HepG2 (cell line): ENCODE results near the gene UBFD1. TPM values are rescaled to one million over a fixed set of nuclear protein-coding genes. Genes with fewer than 3 reads are reported as not detected.
A peak's percentile ranks its signal among the peaks of the same experiment; 100 is the strongest.

Experiments used
- ATAC-seq: fragments of 200-7000 bp; cut with Tn5 transposase; 3 replicates; pipeline ENCODE4 v1.9.1; 2020; ENCODE audit warnings: mild to moderate bottlenecking, moderate library complexity
- BruUV-seq: library from RNA; stranded (reverse); fragments of 400-500 nt; replicated peaks from 2 replicates; lab custom pipeline; 2021; lab: Mats Ljungman, UMichigan
- CTCF ChIA-PET: fragments of 300-600 bp; formaldehyde crosslinking; extraction: SDS; loops from one replicate; lab custom pipeline; 2021; ENCODE audit warnings: low total read pairs, inconsistent platforms, low intra/inter-chr PET ratio; lab: Yijun Ruan, JAX
- POLR2A ChIA-PET: fragments of 350-600 bp; sonication (Branson Sonifier 250); formaldehyde crosslinking; loops from one replicate; lab custom pipeline; 2020; ENCODE audit warnings: antibody characterized with exemption, inconsistent platforms; lab: Yijun Ruan, JAX
- DNase-seq: peaks from one replicate; pipeline ENCODE4 v3.0.0-alpha.2; 2015; ENCODE audit warnings: low spot score
- FAIRE-seq: peaks from 3 replicates; lab custom pipeline; 2011; peaks lifted over from hg19 to GRCh38; lab: Jason Lieb, UNC
- H2AFZ ChIP-seq: one replicate; pipeline ENCODE4 v1.6.1; 2011; ENCODE audit warnings: low read length, inconsistent platforms
- H3K27ac ChIP-seq: fragments of 300-600 bp; 3 replicates; pipeline ENCODE4 v1.8.0; 2011; ENCODE audit warnings: mixed run types, mild to moderate bottlenecking, mixed read lengths, low read length, inconsistent platforms; ENCODE audit not compliant: insufficient read depth; ENCODE audit errors: extremely low read length
- H3K27me3 ChIP-seq, 2 experiments: fragments of 200-600 bp in 1 of 2; 2 replicates in 1 of 2; 3 replicates in 1 of 2; pipeline versions ENCODE4 v1.6.0 to v1.8.0; 2011; ENCODE audit warnings: low read length in 2 of 2, mild to moderate bottlenecking in 2 of 2, moderate library complexity in 2 of 2, inconsistent platforms in 1 of 2; ENCODE audit not compliant: insufficient read depth in 2 of 2, control insufficient read depth in 1 of 2
- H3K36me3 ChIP-seq, 2 experiments: fragments of 200-600 bp in 1 of 2; replicated peaks in 1 of 2; 2 replicates in 1 of 2; 3 replicates in 1 of 2; pipeline versions ENCODE4 v1.5.1 to v1.8.0; 2011; ENCODE audit warnings: low read length in 2 of 2, inconsistent platforms in 1 of 2; ENCODE audit not compliant: insufficient read depth in 2 of 2, control insufficient read depth in 1 of 2
- H3K4me1 ChIP-seq: 2 replicates; pipeline ENCODE4 v1.5.1; 2012; ENCODE audit warnings: low read length, inconsistent platforms; ENCODE audit not compliant: insufficient read depth
- H3K4me2 ChIP-seq: 2 replicates; pipeline ENCODE4 v1.6.0; 2011; ENCODE audit warnings: low read depth, low read length, inconsistent platforms
- H3K4me3 ChIP-seq, 3 experiments: fragments of 200-600 bp in 1 of 3; sonication (generic), shearing (Covaris generic) in 1 of 3; replicated peaks in 1 of 3; 2 replicates each; pipeline ENCODE4 v1.5.1; 2011 to 2016; ENCODE audit warnings: low read length in 3 of 3, inconsistent platforms in 2 of 3, low read depth in 2 of 3, mild to moderate bottlenecking in 2 of 3, control low read depth in 1 of 3, mixed read lengths in 1 of 3; ENCODE audit not compliant: insufficient read depth in 1 of 3
- H3K79me2 ChIP-seq: one replicate; pipeline ENCODE4 v1.6.1; 2011; ENCODE audit warnings: low read length, inconsistent platforms; ENCODE audit not compliant: insufficient read depth
- H3K9ac ChIP-seq: 2 replicates; pipeline ENCODE4 v1.6.0; 2011; ENCODE audit warnings: mild to moderate bottlenecking, low read depth, low read length, inconsistent platforms; ENCODE audit not compliant: insufficient read depth
- H3K9me3 ChIP-seq: 2 replicates; pipeline ENCODE4 v1.5.1; 2012; ENCODE audit warnings: mild to moderate bottlenecking, low read length
- H4K20me1 ChIP-seq: 2 replicates; pipeline ENCODE4 v1.6.0; 2011; ENCODE audit warnings: inconsistent platforms, mild to moderate bottlenecking, low read length, moderate library complexity; ENCODE audit not compliant: insufficient read depth
- DPF2 ChIP-seq: sonication (generic); formaldehyde crosslinking; IDR thresholded peaks from 2 replicates; pipeline ENCODE4 v1.4.0; 2020; ENCODE audit warnings: mild to moderate bottlenecking, low read depth, missing genetic modification reagents, borderline replicate concordance
- MXI1 ChIP-seq: IDR thresholded peaks from 3 replicates; pipeline ENCODE4 v1.6.1; 2012; ENCODE audit warnings: low read depth, low read length, inconsistent platforms, borderline replicate concordance
- POLR2G ChIP-seq: fragments of 200-400 bp; formaldehyde crosslinking; IDR thresholded peaks from 2 replicates; pipeline ENCODE4 v1.6.1; 2018; ENCODE audit warnings: mild to moderate bottlenecking, low read depth, low read length, moderate library complexity
- PRDM10 ChIP-seq: sonication (generic); formaldehyde crosslinking; IDR thresholded peaks from 2 replicates; pipeline ENCODE4 v1.4.0; 2020; ENCODE audit warnings: low read depth, missing genetic modification reagents
- ZBTB8A ChIP-seq: sonication (generic); formaldehyde crosslinking; IDR thresholded peaks from 2 replicates; pipeline ENCODE4 v1.4.0; 2020; ENCODE audit warnings: mild to moderate bottlenecking, low read depth, missing genetic modification reagents, borderline replicate concordance
- ZNF230 ChIP-seq: sonication (generic); formaldehyde crosslinking; IDR thresholded peaks from 2 replicates; pipeline ENCODE4 v1.4.0; 2020; ENCODE audit warnings: mild to moderate bottlenecking, missing genetic modification reagents
- ZNF530 ChIP-seq: sonication (generic); formaldehyde crosslinking; IDR thresholded peaks from 2 replicates; pipeline ENCODE4 v1.5.0; 2020; ENCODE audit warnings: low read depth, mild to moderate bottlenecking, missing genetic modification reagents
- ZNF740 ChIP-seq: sonication (generic); formaldehyde crosslinking; IDR thresholded peaks from 2 replicates; pipeline ENCODE4 v1.4.0; 2020; ENCODE audit warnings: missing genetic modification reagents
- WGBS: methylation state at CpG from one replicate; pipeline ENCODE4 v1.1.6; 2017; ENCODE audit warnings: low lambda C conversion rate; 5-methylcytosine and 5-hydroxymethylcytosine counted together
- in situ Hi-C: cut with HindIII; loops from 2 replicates; pipeline ENCODE4 v1.10.0; 2017; ENCODE audit warnings: low pct_unique_long_range_greater_than_20kb; ENCODE audit not compliant: extremely low pct_ligation_motif_present
- intact Hi-C: fragments of 100-400 bp; cut with micrococcal nuclease; formaldehyde crosslinking; loops from one replicate; pipeline ENCODE4 v1.10.0; 2022; ENCODE audit not compliant: unreplicated experiment
- polyA plus RNA-seq, 8 experiments: library from polyadenylated mRNA; depleted of rRNA in 3 of 8; stranded (reverse) in 7 of 8; unstranded in 1 of 8; fragments of >200 nt; fragmentation: Illumina TruSeq in 4 of 8; extraction: Trizol in 4 of 8; gene quantifications; 2 replicates each; pipeline versions ENCODE4 v1.2.1 to v1.2.3, GENCODE V29; 2011 to 2016; ENCODE audit warnings: low read depth in 4 of 8, missing spikeins in 1 of 8, mixed read lengths in 1 of 8; ENCODE audit not compliant: insufficient read depth in 1 of 8
- total RNA-seq, 5 experiments: library from RNA; depleted of rRNA; stranded (reverse); fragments of >200 nt; fragmentation: Illumina TruSeq; extraction: Trizol; gene quantifications; 2 replicates each; pipeline ENCODE4 v1.2.3, GENCODE V29; 2016; ENCODE audit warnings: low read depth in 1 of 5

Gene UBFD1
- total and polyA plus RNA-seq, 2 of the 13 experiments (the other 11 are each of a cell fraction or from before 2014, with no cell fraction given) = 100 to 111 TPM

- H4K20me1 ChIP-seq = peaks cover 5% of the 10 kb centered on the region; the same call in 1 of the 2 replicates
- CTCF ChIA-PET = no interaction called here
- TF ChIP-seq POLR2G (peak; percentile 2; the same call in 1 of the 2 replicates), ZBTB8A (CRISPR knock-in tag) (no peak), MXI1 (no peak), ZNF230 (CRISPR knock-in tag) (no peak), ZNF530 (CRISPR knock-in tag) (no peak), DPF2 (no peak)
- TF ChIP-seq, all 625 proteins: peak for 1
- Histone ChIP-seq H3K4me1 (no peaks in the 10 kb centered on the region), H3K27me3 (no peaks in the 10 kb centered on the region), H3K27ac (no peak overlapping the region), H3K36me3 (peaks cover 48 to 81% of the 10 kb centered on the region in 2 experiments), H3K9me3 (no peaks in the 10 kb centered on the region), H3K9ac (no peak overlapping the region), H2AFZ (no peak overlapping the region), H3K4me3 (no peak overlapping the region), H3K4me2 (no peak overlapping the region), H3K79me2 (no peaks in the 10 kb centered on the region)
- POLR2A ChIA-PET = interaction anchor here (1.5 to 2.1 kb wide), 2 partner anchors 15 to 18 kb away, joined by 4 to 8 read pairs; partner anchors contain the start of genes EARS2 and UBFD1
- no peak for ATAC-seq
- DNase-seq = no peak
- in situ Hi-C loops = no loop called here
- no TSS peak for BruUV-seq
- 96% methylated on average over 9 of the region's 9 CpGs for WGBS
- intact Hi-C loops = no loop called here
- FAIRE-seq = no peak
Observed at GRCh38 chr16:23572394-23572793, 14.9 kb downstream of the UBFD1 start.

- H3K9me3 ChIP-seq = no peaks in the 10 kb centered on the region
- no peaks in the 10 kb centered on the region for H3K4me1 ChIP-seq
- no peak for DNase-seq
- intact Hi-C loops (no loop called here), in situ Hi-C loops (no loop called here)
- peaks cover 7% of the 10 kb centered on the region; the same call in 1 of the 2 replicates for H4K20me1 ChIP-seq
- H3K27me3 ChIP-seq = no peaks in the 10 kb centered on the region
- H3K4me3 ChIP-seq = no peak overlapping the region
- 98% methylated on average over 5 of the region's 5 CpGs for WGBS
- peaks cover 45 to 79% of the 10 kb centered on the region in 2 experiments for H3K36me3 ChIP-seq
- ChIA-PET CTCF (no interaction called here), POLR2A (no interaction called here)
- H3K4me2 ChIP-seq = no peak overlapping the region
- FAIRE-seq = no peak
- H3K27ac ChIP-seq = no peak overlapping the region
- H2AFZ ChIP-seq = no peak overlapping the region
- BruUV-seq = no TSS peak
- no peak for ATAC-seq
- no peak overlapping the region for H3K9ac ChIP-seq
- no peaks in the 10 kb centered on the region for H3K79me2 ChIP-seq
- TF ChIP-seq PRDM10 (CRISPR knock-in tag) (no peak), ZNF740 (CRISPR knock-in tag) (no peak)
Observed at GRCh38 chr16:23573817-23574216, 16.3 kb downstream of the UBFD1 start.
